Activated gamma-delta T cell (primary cell): Measurements from ENCODE around the gene RAB26.

Experiments used
- DNase-seq: peaks from one replicate; lab custom pipeline; 2025; lab: John Stamatoyannopoulos, UW

RAB26 gene

DNA sequence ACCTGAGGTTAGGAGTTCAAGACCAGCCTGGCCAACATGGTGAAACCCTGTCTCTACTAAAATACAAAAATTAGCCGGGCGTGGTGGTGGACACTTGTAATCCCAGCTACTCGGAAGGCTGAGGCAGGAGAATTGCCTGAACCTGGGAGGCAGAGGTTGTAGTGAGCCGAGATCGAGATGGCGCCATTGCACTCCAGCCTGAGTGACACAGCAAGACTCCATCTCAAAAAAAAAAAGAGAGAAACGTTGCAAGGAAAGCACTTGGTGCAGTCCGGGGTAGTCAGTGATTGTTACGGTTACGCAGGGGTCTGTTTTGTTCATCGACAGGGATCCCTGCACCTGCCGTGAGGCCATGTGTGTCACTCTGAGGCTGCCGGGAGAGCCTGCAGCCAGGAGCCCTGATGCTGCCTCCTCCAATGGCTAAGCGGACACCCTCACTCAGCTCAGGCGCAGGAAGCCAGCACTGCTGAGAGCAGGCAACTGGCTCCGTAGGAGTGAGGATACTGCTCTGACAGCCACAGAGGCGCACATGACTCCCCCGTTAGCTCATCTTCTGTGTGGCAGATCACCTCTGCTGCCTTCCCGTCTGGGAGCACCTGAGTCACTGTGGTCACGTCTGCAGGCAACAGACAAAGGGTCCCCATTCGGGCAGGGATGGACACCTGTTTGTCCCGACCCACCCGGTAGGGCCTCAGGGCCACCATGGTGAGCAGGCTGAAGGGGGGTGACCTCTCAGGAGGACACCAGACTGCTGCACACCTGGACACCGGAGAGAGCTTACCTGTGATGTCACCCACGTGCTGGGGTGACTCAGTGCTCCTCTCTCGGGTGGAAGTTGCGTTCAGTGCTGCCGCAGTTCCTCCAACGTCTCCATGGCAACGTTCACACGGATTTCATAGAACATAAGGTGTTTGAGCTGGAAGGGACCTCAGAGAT lies 5.2 kb upstream of the RAB26 start:
- no peak for DNase-seq

DNA sequence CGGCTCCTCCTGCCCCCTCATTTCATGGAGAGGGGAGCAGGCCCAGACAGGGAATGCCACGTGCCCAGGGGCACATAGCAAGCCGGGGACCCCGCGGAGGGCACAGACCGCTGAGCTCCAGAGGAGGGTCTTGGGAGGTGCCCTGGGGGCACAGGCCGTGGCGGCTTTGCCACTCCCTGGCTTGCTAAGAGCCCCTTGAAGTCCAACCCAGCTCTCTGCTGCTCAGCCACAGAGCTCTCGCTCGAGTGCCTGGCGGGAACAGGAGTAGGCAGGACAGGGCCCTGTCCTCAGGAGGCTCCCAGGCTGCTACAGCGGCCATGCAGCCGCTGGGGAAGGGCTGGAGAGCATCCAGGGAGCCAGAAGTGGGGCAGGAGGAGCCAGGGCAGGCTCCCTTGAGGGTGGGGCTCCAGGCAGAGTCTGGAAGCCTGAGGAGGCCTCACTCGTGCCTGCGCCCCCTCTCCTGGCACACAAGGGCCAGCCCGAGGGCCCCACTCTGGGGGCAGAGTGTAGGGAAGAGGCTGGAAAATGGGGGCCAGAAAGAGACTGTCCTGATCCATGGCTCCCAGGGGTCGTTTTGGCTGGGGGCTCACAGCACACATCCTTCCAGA lies 4.4 kb upstream of the RAB26 start:
- no peak for DNase-seq

- no peak for DNase-seq
Observed at GRCh38 chr16:2145843-2146242, 2.6 kb upstream of the RAB26 start.

- no peak for DNase-seq
Observed at GRCh38 chr16:2147378-2147777, 1.0 kb upstream of the RAB26 start.

GRCh38 chr16:2148714-2149629 lies 547 bp downstream of the RAB26 start:
- no peak for DNase-seq

DNA sequence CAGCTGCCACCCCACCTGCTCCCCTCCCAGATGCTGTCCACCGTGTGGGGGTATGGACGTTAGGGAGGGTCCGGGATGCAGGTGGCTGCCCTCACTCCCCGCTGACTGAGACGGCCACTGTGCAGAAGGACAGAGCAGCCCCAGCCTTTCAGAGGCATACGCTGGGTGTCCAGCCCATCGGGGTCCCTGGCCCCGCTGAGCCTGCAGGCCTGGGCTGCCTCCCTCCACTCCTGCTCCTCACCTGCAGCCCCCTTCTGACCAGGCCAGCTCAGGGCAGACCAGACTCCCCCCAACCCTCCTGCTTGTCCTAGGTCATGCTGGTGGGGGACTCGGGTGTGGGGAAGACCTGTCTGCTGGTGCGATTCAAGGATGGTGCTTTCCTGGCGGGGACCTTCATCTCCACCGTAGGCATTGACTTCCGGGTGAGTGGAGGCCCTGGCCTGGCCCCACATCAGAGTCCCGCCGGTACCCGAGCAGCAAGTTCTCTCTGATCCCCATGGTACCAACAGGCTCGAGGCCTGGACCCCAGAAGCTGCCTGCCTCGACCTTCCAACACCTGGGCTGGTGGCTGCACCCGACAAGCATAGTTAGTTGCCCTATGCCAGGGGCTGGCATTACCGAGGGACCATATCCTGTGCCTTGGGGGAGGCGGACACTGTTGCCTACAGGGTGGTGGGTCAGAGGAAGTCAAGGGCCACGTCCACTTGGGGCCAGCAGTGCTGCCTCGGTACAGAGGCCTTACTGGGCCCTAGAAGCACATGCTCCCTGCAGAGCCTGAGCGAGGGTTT lies 1.4 kb downstream of the RAB26 start:
- no peak for DNase-seq

DNA sequence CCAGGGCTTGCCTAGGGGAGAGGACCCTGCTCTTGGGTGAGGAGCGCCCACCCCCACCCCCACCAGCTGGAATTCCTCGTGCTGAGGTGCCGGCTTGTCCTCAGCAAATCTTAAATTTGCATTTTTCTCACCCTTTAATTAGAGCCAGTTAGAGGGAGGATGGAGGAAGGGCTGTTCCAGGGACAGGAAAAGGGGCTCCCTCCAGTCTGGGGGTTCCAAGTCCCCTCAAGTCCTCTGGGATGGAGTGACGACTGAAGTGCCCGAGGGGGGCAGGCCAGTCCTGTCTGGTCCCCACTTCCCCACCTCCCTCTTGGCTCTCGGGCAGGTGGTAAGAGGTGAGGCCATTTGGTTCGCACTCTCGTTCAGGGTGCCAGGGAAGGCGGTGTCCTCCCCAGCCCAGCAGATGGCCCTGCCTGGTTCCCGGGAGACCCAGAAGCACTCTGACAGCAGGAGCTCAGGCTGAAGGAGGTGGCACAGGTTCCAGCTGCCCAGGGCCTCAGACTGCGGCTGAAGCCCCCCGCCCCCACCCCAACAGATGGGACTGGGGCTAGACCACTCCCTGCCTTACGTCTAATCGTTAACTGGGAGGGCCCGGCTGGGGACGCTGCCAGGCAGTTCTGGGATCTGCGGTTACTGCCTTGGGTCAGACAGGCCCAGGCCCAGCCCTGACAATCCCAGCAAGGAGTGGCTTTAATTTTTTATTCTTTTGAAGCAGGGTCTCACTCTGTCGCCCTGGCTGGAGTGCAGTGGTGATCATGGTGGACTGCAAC lies 2.2 kb downstream of the RAB26 start:
- DNase-seq: no peak

- no peak for DNase-seq
Observed at GRCh38 chr16:2151188-2152091, 3.0 kb downstream of the RAB26 start.

DNA sequence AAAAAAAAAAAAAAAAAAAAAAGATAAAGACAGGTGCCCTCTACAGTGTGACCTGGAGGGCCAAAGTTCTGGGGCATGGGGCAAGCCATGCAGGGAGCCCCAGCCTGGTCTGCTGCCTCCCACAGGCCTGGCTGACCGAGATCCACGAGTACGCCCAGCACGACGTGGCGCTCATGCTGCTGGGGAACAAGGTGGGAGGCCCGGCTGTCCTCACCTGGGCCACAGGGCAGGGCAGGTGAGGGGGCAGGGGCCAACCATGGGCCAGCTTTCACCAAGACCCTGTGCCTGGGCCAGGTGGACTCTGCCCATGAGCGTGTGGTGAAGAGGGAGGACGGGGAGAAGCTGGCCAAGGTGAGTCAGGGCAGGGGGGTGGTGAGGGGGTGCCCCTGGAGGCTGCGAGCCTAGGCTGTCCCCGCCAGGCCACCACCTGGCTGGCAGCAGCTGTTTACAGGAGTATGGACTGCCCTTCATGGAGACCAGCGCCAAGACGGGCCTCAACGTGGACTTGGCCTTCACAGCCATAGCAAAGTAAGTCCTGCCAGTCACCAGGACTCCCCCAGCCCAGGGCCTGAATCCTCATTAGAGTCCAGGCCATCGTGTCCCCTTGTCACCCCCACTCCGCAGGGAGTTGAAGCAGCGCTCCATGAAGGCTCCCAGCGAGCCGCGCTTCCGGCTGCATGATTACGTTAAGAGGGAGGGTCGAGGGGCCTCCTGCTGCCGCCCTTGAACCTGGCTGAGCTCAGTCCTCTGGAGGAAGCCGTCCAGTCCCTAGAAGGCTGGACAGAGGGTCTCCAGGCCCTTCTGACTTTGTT lies 4.5 kb downstream of the RAB26 start:
- no peak for DNase-seq

GRCh38 chr16:2154533-2155090 lies 6.2 kb downstream of the RAB26 start:
- no peak for DNase-seq

DNA sequence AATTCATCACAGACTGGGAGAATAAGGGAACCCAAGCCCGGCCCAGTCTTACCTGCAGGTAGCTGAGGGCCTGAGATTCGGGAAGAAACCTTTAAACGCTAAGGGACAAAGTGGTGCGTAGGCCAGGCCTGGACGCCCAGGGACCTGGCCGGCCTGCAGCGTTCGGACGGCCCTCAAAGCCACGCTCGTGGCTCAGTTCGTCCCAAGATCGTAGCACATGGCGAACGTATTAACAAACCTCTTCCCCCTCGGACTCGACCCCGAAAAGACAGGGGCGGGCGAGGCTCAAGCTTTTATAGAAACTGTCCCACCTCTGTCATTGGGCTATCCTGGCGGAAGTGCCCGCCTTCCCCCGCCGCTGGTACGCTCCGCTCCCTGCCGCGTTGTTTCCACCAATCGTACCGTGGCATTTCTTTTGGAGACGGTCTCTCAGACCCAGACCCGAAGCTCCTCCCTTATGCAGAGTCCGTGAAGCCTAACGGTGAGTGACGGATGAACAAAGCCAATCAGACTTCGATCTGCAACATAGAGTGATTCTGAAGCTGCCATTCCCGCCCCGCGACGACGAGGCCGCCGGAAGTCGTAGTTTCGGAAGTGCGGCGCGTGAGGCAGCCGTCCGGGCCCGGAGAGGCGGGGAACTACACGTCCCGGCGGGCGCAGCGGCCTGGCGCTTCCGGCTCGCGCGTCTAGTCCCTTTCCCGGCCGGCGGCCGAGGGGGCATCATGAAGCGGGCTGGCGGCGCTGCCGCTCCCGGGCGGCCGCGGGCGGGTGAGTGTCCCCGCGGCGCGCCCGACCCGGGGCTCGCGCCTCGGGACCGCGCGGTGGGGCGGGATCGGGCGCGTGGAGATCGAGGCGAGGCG lies 6.9 kb downstream of the RAB26 start, which contains the start of gene TRAF7:
TRAF7 (plus strand) TSS at position 692 of the 860 bp plus-strand sequence. CDS start 8,139 bp downstream, outside the sequence.
- DNase-seq: peak; percentile 97

GRCh38 chr16:2155977-2156848 lies 7.8 kb downstream of the RAB26 start:
- no peak for DNase-seq

DNA sequence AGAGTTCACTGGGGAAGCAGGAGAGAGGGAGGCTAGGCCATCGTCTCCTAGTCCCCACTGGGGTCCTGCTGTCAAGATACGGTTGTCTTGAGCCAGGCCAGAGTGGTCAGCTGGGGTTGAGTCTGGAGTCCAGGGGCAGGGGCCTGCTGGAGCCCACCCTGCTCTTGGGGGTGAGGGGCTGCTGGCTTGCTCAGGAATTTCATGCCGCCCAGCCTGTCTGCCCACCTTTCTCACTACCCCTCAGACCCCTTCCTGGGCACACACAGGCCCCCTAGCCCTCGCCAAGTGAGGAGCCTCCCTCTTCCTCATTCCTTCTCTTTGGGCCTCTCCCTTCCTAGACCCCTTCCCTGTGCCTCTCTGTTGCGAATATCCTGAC lies 8.4 kb downstream of the RAB26 start:
- no peak for DNase-seq

- DNase-seq: no peak
Observed at GRCh38 chr16:2157480-2158261, 9.2 kb downstream of the RAB26 start.

GRCh38 chr16:2158262-2158638 lies 9.8 kb downstream of the RAB26 start:
- DNase-seq: no peak
